ENCODE results near the gene KRT32.

DNA sequence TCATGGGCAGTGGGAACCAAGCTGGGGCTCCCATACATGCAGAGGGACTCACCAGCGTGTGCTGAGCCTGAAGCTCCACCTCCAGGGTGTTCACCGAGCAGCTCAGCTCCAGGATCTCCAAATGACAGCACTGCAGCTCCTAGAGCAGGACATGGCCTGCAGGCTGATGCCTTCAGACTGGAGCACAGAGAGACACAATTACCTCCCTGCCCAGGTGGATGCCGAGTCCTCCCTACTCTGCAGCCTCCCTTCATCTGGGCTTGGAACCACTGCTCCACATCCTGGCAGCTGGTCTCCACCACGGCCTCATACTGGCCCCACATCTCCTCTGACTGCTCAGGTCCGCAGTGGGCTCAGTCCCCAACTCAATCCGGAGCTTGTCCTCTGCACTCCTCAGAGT, 18.2 kb downstream of the KRT32 start:
- TF ChIP-seq POLR2AphosphoS5 (IDR thresholded peaks at IDR 0.05) = no peak
- TF ChIP-seq, protein P1, sequence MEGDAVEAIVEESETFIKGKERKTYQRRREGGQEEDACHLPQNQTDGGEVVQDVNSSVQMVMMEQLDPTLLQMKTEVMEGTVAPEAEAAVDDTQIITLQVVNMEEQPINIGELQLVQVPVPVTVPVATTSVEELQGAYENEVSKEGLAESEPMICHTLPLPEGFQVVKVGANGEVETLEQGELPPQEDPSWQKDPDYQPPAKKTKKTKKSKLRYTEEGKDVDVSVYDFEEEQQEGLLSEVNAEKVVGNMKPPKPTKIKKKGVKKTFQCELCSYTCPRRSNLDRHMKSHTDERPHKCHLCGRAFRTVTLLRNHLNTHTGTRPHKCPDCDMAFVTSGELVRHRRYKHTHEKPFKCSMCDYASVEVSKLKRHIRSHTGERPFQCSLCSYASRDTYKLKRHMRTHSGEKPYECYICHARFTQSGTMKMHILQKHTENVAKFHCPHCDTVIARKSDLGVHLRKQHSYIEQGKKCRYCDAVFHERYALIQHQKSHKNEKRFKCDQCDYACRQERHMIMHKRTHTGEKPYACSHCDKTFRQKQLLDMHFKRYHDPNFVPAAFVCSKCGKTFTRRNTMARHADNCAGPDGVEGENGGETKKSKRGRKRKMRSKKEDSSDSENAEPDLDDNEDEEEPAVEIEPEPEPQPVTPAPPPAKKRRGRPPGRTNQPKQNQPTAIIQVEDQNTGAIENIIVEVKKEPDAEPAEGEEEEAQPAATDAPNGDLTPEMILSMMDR (IDR thresholded peaks at IDR 0.05) = no peak
- no peak for TF ChIP-seq POLR2A (IDR thresholded peaks at IDR 0.05)
- TF ChIP-seq EP300 (IDR thresholded peaks at IDR 0.05) = no peak
